ENCODE measurements around the gene RUNDC3A.

RUNDC3A gene

GRCh38 chr17:44312396-44313104 is 4.1 kb downstream of the RUNDC3A start:
- Histone ChIP-seq H3K9ac (ENCODE audit: insufficient read length) (no peak overlapping the region), H3K9me3 (ENCODE audit: low read depth, low read length) (no peaks in the 10 kb centered on the region), H3K27ac (no peak overlapping the region), H3K4me3 (no peak overlapping the region), H3K36me3 (ENCODE audit: insufficient read depth, low read length) (no peaks in the 10 kb centered on the region)
- DNase-seq (ENCODE audit: low read depth, low spot score): no peak
- no peak for TF ChIP-seq EZH2 (IDR thresholded peaks at IDR 0.05)
- no peak for TF ChIP-seq FOXP2 (optimal IDR thresholded peaks at IDR 0.05; ENCODE audit: control extremely low read depth, extremely low read length, insufficient read depth)
- no peak for TF ChIP-seq POLR2AphosphoS5 (IDR thresholded peaks at IDR 0.05; ENCODE audit: borderline replicate concordance, low read depth, low read length)

GRCh38 chr17:44314031-44314430 is 5.6 kb downstream of the RUNDC3A start:
- Histone ChIP-seq H3K4me3 (no peak overlapping the region), H3K9ac (ENCODE audit: insufficient read length) (no peak overlapping the region), H3K36me3 (ENCODE audit: insufficient read depth, low read length) (no peaks in the 10 kb centered on the region)

GRCh38 chr17:44314524-44314868 is 6.1 kb downstream of the RUNDC3A start:
- Histone ChIP-seq H3K36me3 (ENCODE audit: insufficient read depth, low read length) (no peaks in the 10 kb centered on the region; the same call in 1 of the 2 replicates), H3K9me3 (ENCODE audit: low read depth, low read length) (no peaks in the 10 kb centered on the region), H3K27ac (no peak overlapping the region), H3K4me3 (no peak overlapping the region), H3K9ac (ENCODE audit: insufficient read length) (no peak overlapping the region)
- TF ChIP-seq POLR2AphosphoS5 (IDR thresholded peaks at IDR 0.05; ENCODE audit: borderline replicate concordance, low read depth, low read length) (no peak), FOXP2 (optimal IDR thresholded peaks at IDR 0.05; ENCODE audit: control extremely low read depth, extremely low read length, insufficient read depth) (no peak), EZH2 (IDR thresholded peaks at IDR 0.05) (no peak)
- DNase-seq (ENCODE audit: low read depth, low spot score): no peak

More at GRCh38 chr17:44314031-44314430, 5.6 kb downstream of the RUNDC3A start:
- no peak overlapping the region for H3K27ac ChIP-seq
- DNase-seq (ENCODE audit: low read depth, low spot score): no peak
- no peaks in the 10 kb centered on the region for H3K9me3 ChIP-seq (ENCODE audit: low read depth, low read length)
- TF ChIP-seq EZH2 (IDR thresholded peaks at IDR 0.05) (no peak), POLR2AphosphoS5 (IDR thresholded peaks at IDR 0.05; ENCODE audit: borderline replicate concordance, low read depth, low read length) (no peak), FOXP2 (optimal IDR thresholded peaks at IDR 0.05; ENCODE audit: control extremely low read depth, extremely low read length, insufficient read depth) (no peak)

DNA sequence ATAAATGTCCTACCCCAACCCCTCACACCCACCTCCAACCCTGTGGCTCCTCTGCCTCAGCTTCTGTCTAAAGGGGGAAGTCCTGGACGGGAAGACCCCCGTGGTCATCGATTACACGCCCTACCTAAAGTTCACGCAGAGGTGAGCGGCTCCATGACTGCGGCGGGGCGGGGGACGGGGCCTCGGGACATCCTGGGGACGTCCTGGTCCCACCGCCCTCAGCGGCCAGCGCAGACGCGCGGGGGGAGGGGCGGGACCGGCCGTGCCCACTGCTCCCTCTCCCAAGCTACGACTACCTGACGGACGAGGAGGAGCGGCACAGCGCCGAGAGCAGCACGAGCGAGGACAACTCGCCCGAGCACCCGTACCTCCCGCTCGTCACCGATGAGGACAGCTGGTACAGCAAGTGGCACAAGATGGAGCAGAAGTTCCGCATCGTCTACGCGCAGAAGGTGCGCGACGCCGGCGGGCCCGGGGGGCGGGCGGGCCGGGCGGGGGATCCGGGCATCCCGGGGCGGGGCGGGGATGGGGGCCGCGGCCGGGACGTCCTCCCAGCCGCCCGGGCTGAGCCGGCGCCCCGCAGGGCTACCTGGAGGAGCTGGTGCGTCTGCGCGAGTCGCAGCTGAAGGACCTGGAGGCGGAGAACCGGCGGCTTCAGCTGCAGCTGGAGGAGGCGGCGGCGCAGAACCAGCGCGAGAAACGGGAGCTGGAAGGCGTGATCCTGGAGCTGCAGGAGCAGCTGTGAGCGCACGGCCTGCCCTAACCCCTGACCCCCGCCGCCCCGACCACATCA is 6.7 kb downstream of the RUNDC3A start:
- Histone ChIP-seq H3K27ac (no peak overlapping the region), H3K9me3 (ENCODE audit: low read depth, low read length) (no peaks in the 10 kb centered on the region), H3K4me3 (no peak overlapping the region), H3K36me3 (ENCODE audit: insufficient read depth, low read length) (peaks cover 4% of the 10 kb centered on the region; the same call in 1 of the 2 replicates), H3K9ac (ENCODE audit: insufficient read length) (no peak overlapping the region)
- no peak for DNase-seq (ENCODE audit: low read depth, low spot score)
- TF ChIP-seq FOXP2 (optimal IDR thresholded peaks at IDR 0.05; ENCODE audit: control extremely low read depth, extremely low read length, insufficient read depth): no peak
- no peak for TF ChIP-seq POLR2AphosphoS5 (IDR thresholded peaks at IDR 0.05; ENCODE audit: borderline replicate concordance, low read depth, low read length)
- no peak for TF ChIP-seq EZH2 (IDR thresholded peaks at IDR 0.05)

- H3K4me3 ChIP-seq: no peak overlapping the region
- no peak for DNase-seq (ENCODE audit: low read depth, low spot score)
- peaks cover 9% of the 10 kb centered on the region; the same call in 1 of the 2 replicates for H3K36me3 ChIP-seq (ENCODE audit: insufficient read depth, low read length)
- TF ChIP-seq EZH2 (IDR thresholded peaks at IDR 0.05): no peak
- TF ChIP-seq FOXP2 (optimal IDR thresholded peaks at IDR 0.05; ENCODE audit: control extremely low read depth, extremely low read length, insufficient read depth): no peak
- TF ChIP-seq POLR2AphosphoS5 (IDR thresholded peaks at IDR 0.05; ENCODE audit: borderline replicate concordance, low read depth, low read length): no peak
- no peak overlapping the region for H3K9ac ChIP-seq (ENCODE audit: insufficient read length)
- H3K9me3 ChIP-seq (ENCODE audit: low read depth, low read length): no peaks in the 10 kb centered on the region
- H3K27ac ChIP-seq: no peak overlapping the region
These were observed 7.6 kb downstream of the RUNDC3A start for GRCh38 chr17:44315760-44316731.

DNA sequence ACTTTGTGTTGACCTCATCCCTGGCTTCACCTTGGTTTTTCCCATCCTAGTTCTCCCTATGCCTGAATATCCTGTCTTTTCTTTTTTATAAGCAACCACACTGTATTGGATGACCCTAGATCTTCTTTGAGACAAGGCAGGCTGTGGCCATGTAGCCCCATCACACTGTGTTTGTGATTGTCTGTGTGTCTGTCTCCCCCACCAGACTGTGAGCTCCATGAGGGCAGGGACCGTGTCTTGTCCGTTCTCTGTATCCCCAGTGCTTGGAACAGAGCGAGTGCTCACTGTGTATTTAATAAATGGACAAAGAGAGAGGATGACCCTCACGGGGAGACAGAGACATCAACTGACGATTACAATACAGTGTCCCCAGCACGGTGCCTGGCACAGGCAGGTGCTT is 9.1 kb downstream of the RUNDC3A start:
- no peak for DNase-seq (ENCODE audit: low read depth, low spot score)
- TF ChIP-seq POLR2AphosphoS5 (IDR thresholded peaks at IDR 0.05; ENCODE audit: borderline replicate concordance, low read depth, low read length): no peak
- no peak for TF ChIP-seq FOXP2 (optimal IDR thresholded peaks at IDR 0.05; ENCODE audit: control extremely low read depth, extremely low read length, insufficient read depth)
- no peak for TF ChIP-seq EZH2 (IDR thresholded peaks at IDR 0.05)
- Histone ChIP-seq H3K36me3 (ENCODE audit: insufficient read depth, low read length) (peaks cover 14% of the 10 kb centered on the region; the same call in 1 of the 2 replicates), H3K4me3 (no peak overlapping the region), H3K9me3 (ENCODE audit: low read depth, low read length) (no peaks in the 10 kb centered on the region), H3K9ac (ENCODE audit: insufficient read length) (no peak overlapping the region), H3K27ac (no peak overlapping the region)

GRCh38 chr17:44318077-44318892 is 9.9 kb downstream of the RUNDC3A start:
- no peak for DNase-seq (ENCODE audit: low read depth, low spot score)
- TF ChIP-seq POLR2AphosphoS5 (IDR thresholded peaks at IDR 0.05; ENCODE audit: borderline replicate concordance, low read depth, low read length): peak; percentile 16; the same call in 1 of the 2 replicates
- no peak for TF ChIP-seq EZH2 (IDR thresholded peaks at IDR 0.05)
- no peak for TF ChIP-seq FOXP2 (optimal IDR thresholded peaks at IDR 0.05; ENCODE audit: control extremely low read depth, extremely low read length, insufficient read depth)
- Histone ChIP-seq H3K9ac (ENCODE audit: insufficient read length) (no peak overlapping the region), H3K4me3 (no peak overlapping the region), H3K27ac (no peak overlapping the region), H3K9me3 (ENCODE audit: low read depth, low read length) (no peaks in the 10 kb centered on the region), H3K36me3 (ENCODE audit: insufficient read depth, low read length) (peaks cover 14% of the 10 kb centered on the region; the same call in 1 of the 2 replicates)

Measured in SK-N-MC (cell line).